Measurements from ENCODE around the gene RSPH1.

RSPH1 gene

DNA sequence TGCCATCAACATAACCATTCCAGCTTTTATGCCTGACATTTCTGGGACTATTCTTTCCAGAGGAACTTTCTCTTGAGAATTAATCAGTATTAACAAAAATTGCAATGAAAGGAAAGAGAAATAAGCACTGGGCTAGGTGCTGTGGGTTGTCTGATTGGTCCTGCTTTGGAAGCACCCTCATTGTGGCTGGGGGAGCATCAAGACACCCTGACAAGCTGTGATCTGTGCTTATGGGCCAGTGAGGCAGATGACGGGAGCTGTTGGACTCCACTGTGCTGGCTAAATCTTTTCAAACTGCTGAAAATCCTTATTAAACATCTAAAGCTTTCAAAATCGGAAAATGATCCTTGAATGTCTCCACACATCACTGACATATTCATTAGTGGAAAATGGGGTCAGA lies 72.3 kb downstream of the RSPH1 start:
- DNase-seq: no peak

DNA sequence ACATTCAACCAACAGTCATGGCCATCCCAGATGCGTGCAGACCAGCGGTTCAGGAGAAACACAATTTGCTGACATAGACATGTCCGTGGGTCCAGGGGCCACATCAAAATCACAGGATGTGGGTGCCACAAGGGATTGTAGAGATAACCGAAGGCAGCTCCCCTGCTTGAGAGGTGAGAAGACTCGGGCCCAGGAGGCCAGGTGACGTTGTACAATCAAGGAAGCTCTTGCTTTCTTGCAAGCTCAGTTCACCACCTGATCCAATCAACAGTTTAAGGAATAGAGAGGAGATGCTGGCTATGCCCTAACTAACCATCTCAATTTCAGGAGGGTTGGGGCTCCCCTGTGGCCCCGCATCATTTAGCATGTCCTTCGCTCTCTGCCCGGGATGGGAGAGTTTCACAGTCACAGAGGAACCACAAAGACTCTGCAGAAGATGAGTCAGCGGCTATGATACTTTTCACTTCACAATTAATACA lies 72.8 kb downstream of the RSPH1 start:
- DNase-seq: peak; percentile 54
